GM12873 (cell line): ENCODE data around the gene PSMC5.

Experiments
- CTCF ChIP-seq: IDR thresholded peaks from 2 replicates; pipeline ENCODE4 v1.5.1; 2012; ENCODE audit warnings: low read depth, mild to moderate bottlenecking, moderate library complexity, low read length, control low read depth; ENCODE audit not compliant: insufficient read depth; ENCODE audit errors: missing control alignments

PSMC5 gene

GRCh38 chr17:63823659-63824331 is 3.4 kb upstream of the PSMC5 start:
- TF ChIP-seq CTCF: no peak

DNA sequence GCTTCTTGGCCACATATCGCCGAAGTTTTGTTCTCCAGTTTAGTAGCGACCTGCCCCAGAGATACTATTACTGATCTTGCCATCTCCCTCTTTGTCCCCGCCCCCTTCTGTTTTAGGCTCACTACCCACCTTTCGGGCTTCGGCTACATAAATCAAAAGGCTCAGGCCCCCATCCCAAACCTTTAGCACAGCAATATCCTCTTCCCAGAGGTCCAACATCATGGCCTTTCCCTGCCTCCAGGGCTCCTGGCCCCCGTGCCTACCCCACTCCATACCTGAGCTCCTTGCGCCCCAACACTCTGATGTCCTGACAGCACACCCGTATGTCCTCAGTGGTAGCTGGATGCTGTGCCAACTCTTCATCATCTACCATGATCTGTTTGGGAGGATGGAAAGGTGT is 2.9 kb upstream of the PSMC5 start:
- TF ChIP-seq CTCF: no peak

DNA sequence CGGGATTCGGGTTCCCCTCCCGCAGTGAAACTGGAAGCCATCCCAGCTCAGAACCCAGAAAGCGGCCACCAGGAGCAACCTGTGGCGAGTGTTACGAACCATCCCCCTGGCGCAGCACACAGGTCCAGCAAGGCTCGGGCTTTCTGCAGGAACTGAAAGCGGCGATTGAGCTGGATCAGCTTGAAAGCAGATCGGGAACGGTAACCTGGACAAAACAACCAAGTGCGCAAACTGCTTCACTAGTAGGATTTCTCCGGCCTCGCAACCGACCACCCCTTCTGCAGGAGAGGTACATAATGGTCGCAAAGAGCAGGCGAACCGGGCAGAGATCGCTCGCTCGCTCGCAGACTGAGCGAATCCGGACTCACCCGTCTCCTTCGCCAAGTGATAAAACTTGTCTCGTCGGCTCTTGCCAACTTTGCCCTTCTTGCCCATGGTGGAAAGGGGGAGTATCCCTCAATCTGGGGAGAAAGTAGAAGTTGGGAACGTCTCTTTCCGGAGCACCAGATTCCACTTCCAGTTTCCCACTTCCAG is 696 bp upstream of the PSMC5 start:
- no peak for TF ChIP-seq CTCF

DNA sequence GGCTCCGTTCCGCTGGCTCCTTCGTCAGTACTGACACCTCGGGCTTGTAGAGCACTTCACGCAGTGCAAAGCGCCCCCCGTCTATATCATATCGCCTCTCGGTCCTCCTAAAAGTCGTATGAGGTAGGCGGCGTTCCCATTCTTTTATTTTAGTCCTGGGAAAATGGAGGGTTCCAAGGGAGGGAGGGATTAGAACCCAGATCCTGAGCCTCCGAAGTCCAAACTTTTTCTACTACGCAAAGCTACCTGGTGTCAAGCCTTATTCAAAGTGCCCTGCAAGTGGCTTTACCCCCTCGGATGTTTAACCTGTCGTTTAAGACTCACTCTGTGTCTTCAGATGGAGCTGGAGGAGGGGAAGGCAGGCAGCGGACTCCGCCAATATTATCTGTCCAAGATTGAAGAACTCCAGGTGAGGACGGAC is 580 bp downstream of the PSMC5 start:
- no peak for TF ChIP-seq CTCF

GRCh38 chr17:63828936-63829335 is 1.7 kb downstream of the PSMC5 start:
- no peak for TF ChIP-seq CTCF

GRCh38 chr17:63830278-63830677 is 3.0 kb downstream of the PSMC5 start:
- TF ChIP-seq CTCF: no peak

GRCh38 chr17:63830904-63831491 is 3.8 kb downstream of the PSMC5 start:
- no peak for TF ChIP-seq CTCF
